Measurements from ENCODE around the gene KIZ.

KIZ gene

DNA sequence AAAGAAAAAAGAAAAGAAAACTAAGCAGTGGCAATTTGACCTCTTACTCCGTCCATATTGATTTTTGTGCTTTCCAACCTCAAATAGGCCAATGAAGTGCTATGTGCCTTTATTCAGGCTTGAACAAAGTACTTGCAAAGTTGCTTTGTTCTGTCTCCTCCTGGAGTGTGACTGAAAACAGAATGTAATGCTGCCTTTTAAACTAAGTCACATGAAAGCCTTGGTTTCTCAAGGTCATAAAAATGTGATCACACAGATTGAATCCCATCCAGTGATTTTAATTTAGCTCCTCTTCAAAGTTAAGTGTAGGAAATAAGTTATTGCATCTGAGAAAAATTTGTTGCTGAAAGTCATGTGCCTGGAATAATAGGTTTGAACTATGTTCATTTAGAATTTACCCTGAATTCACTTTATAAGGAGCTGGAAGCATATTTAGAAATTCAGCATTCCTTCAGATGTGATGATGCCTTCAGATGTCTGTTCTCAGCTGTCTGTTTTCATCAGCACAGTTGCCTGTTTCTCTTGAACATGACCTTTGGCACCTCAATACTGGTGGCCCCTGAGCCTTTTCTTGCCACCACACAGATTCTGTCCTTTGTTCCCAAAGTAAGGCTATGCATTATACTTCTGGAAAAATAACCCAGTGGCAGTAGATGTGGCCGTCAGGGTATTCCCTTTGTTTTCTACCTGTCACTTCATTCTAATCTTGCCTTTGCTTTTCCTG lies 48.8 kb downstream of the KIZ start:
- in situ Hi-C loops (cut with MboI; ENCODE audit: low sequenced_read_pairs) = no loop called here

DNA sequence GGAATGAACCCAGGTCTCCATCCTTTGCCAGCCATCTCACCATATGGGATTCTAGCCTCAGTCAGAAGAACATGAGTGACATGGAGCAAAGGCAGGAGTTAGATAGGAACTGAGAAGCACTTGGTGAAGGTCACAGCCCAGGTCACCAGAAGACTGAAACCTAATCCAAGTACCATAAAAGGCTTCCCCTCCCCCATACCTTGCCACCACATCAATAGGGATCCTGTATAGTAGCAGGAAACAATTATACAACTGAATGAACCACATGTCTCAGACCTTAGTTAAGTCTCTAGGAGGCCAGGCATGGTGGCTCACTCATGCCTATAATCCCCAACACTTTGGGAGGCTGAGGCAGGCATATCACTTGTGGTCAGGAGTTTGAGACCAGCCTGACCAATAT lies 49.6 kb downstream of the KIZ start:
- in situ Hi-C loops (cut with MboI; ENCODE audit: low sequenced_read_pairs) = no loop called here

DNA sequence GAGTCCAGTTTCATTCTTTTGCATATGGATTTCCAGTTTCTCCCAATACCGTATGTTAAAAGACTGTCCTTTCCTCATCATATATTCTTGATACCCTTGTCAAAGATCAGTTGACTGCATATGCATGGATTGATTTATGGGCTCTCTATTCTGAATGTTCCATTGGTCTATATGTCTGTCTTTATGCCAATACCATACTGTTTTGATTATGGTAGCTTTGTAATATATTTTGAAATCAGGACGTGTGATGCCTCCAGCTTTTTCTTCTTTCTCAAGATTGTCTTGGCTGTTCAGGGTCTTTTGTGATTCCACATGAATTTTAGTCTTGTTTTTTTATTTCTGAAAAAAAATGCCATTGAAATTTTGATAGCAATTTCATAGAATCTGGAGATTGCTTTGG lies 51.9 kb downstream of the KIZ start:
- in situ Hi-C loops (cut with MboI; ENCODE audit: low sequenced_read_pairs) = no loop called here

- in situ Hi-C loops (cut with MboI; ENCODE audit: low sequenced_read_pairs) = no loop called here
These were observed 53.9 kb downstream of the KIZ start for GRCh38 chr20:21179757-21180156.

DNA sequence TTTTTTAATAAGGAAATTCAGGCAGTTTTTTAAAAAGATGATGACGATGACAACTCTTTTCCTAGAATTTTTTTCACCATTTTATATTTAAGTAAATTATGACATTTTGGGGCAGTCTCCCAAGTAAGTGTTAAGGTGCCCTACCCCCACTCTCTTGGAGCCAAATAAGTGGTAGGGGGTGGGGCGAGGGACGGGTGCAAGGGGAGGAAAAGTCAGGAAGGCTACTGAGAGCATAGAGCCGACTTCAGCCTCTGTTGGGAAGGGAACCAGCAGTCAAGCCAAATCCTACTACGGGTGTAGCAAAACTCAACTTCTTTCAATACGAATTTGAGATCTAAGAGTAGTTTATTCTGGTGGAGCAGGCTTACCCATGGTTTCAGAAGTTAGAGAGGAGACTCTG lies 54.4 kb downstream of the KIZ start:
- in situ Hi-C loops (cut with MboI; ENCODE audit: low sequenced_read_pairs) = no loop called here

GRCh38 chr20:21181028-21181427 lies 55.1 kb downstream of the KIZ start:
- in situ Hi-C loops (cut with MboI; ENCODE audit: low sequenced_read_pairs) = no loop called here

DNA sequence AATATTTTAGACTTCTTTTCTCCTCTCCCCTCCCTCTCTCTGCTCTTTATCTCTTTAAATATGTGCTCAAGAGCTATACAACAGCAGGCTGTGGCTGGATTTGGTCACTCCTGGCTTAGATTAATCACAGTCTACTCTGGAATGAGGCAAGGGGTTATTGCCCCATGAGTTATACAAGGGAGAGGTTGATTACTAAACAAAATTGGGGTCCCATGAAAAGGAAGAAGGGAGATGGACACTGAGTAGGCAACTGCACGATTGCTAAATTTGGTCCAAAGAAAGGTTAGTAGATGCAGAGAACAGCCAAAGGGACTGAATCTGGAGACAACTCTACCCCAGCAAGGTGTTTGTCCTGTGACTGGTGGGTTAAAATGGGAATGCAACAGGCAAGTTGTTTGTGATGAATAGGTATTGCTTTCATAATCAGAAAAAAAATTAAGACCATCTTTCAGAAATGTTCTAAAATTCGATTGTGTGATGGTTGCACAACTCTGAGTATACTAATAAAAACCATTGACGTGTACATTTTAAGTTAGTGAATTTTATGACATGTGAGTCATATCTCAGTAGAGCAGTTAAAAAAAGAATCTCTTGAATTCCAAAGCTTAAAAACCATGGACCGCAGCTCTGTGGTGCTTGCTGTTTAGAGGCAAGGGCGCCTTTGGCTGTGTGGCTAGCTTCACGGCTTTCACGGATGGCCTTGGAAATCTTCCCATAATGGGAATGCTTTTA lies 57.1 kb downstream of the KIZ start:
- in situ Hi-C loops (cut with MboI; ENCODE audit: low sequenced_read_pairs) = no loop called here

DNA sequence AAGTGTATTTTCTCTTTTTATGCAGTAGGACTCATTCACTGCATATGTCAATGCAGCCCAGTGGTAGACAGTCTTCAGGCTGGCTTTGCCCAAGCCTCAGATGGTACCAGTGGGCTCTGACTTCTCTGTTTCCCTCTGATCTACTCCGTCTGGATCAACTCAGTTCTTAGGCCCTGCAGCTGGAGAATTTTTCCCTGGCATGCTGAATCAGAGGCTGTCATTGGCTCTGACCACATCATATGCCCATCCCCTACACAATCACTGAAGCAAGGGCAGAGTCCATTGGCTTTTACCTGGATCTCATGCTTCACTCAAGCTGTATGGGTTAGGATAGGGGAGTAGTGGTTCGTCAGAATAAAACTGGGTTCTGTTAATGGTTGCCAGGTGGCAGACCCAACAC lies 57.8 kb downstream of the KIZ start:
- in situ Hi-C loops (cut with MboI; ENCODE audit: low sequenced_read_pairs) = no loop called here

- in situ Hi-C loops (cut with MboI; ENCODE audit: low sequenced_read_pairs) = no loop called here
These were observed 58.9 kb downstream of the KIZ start for GRCh38 chr20:21184819-21185218.

DNA sequence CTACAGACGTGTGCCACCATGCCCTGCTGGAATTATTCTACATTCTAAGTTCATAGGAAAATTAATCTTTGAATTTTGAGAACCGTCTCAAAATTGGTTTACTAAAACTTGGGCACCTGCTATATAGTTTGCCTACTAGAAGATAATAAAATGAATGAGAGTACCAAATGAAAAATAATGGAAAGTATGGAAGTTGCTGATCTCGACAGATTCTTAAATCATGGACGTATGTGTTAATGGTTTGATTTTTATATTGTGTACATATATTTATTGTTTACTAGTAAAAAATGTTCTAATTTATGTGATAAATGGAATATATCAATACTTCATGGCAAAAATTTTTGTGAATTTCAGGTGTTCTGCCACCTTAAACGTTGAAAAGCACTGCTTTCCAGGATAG lies 60.0 kb downstream of the KIZ start:
- in situ Hi-C loops (cut with MboI; ENCODE audit: low sequenced_read_pairs) = no loop called here

DNA sequence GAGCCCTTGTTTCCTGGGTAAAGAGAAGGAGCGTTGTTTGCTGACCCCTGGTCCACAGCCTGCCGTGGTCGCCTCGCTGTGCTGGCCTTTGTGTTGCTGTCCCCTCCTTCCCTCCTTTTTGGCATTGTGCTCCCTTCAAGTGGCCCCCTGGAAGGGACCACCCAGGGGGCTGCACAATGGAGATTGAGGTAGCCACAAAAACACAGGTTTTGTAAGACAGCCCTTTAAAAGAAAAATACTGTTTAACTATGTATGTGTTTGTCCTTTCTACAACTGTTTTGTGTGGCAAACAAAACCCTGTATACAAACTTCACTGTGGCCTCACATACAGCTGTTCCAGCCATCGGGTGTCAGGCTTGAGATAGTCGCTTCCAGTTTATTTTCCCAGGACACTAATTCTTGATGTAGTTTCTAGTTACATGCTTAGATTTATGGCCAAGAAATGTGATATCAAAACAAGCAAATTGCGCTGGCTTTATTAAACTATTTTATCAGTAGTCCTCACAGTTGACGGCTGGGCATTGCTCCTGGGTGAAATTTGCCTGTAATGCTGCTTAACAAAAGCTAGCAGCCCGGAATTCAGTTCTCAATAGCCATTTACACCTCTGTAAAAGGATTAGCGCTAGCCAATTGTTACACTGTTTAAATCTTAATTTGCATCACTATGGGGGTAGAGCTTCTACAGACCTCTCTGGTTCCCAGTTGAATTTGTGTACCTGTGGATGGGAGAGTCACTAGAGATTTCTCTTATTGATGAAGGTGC lies 64.1 kb downstream of the KIZ start:
- in situ Hi-C loops (cut with MboI; ENCODE audit: low sequenced_read_pairs) = no loop called here

- in situ Hi-C loops (cut with MboI; ENCODE audit: low sequenced_read_pairs) = no loop called here
These were observed 65.0 kb downstream of the KIZ start for GRCh38 chr20:21190869-21191268.

- in situ Hi-C loops (cut with MboI; ENCODE audit: low sequenced_read_pairs) = no loop called here
These were observed 66.0 kb downstream of the KIZ start for GRCh38 chr20:21191839-21192238.

GRCh38 chr20:21202259-21202658 lies 76.4 kb downstream of the KIZ start:
- in situ Hi-C loops (cut with MboI; ENCODE audit: low sequenced_read_pairs) = no loop called here

DNA sequence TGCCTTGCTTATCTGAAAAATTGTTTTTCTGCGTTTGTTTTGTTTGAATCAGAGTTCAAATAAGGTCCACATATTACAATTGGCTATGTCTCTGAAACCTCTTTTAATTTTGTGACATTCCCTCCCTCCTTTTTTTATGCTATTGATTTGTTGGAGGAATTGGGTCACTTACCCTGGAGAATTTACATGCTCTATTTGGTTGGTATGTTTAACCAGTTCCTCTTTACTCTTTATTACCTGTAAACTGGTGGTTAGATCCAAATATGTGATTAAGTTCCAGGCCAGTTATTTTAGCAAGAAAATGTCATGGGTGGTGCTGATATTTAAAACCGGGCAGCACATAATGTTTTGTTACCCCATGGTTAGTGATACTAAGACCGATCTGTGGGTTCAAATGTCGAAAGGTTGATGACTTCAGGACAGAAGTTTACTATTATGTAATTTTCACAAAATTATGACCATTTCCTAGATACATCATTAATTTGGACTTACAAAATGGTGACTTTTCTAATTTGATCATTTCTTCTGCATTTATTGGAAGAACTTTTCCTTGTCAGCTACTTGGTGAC lies 77.3 kb downstream of the KIZ start:
- in situ Hi-C loops (cut with MboI; ENCODE audit: low sequenced_read_pairs) = no loop called here

DNA sequence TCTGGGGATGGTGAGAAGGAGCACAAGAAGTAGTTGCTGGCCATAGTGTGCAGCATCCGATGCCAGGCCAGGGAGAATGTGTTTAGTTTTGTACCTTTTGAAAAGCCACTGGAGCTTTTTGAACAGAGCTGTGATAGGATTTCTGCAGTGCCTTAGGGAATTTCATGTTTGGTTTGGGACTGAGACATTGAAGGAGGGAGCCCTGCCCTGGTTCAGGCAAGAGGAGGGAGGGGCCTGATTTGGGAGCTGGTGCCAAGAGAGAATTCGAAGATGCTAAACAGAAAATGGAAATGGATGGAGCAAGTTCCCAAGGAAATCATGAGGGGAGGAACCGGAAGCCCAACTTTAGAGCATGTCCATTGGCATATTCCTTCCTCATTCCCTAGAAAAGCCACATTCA lies 80.7 kb downstream of the KIZ start:
- in situ Hi-C loops (cut with MboI; ENCODE audit: low sequenced_read_pairs) = no loop called here

DNA sequence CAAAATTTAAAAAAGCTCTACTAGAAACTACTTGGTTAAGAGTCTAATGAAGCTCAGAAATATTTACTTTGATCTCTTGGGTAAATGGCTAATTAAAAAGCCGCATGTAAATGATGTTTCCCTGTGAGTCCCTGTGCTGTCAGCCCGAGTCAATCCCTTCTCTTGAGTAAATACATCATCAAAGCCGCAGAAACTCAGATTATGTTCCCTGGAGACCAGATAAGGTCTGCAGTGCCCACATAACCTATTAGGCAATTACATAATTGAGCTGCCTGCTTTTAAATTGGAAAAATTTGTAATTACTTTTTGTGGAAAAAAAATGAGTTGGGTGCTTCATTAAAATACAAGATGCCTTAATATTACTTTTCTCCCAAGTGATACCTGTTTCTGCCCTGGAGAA lies 83.1 kb downstream of the KIZ start:
- in situ Hi-C loops (cut with MboI; ENCODE audit: low sequenced_read_pairs) = no loop called here

GRCh38 chr20:21209668-21210067 lies 83.8 kb downstream of the KIZ start:
- in situ Hi-C loops (cut with MboI; ENCODE audit: low sequenced_read_pairs) = no loop called here

GRCh38 chr20:21213691-21214090 lies 87.8 kb downstream of the KIZ start:
- in situ Hi-C loops (cut with MboI; ENCODE audit: low sequenced_read_pairs) = no loop called here

DNA sequence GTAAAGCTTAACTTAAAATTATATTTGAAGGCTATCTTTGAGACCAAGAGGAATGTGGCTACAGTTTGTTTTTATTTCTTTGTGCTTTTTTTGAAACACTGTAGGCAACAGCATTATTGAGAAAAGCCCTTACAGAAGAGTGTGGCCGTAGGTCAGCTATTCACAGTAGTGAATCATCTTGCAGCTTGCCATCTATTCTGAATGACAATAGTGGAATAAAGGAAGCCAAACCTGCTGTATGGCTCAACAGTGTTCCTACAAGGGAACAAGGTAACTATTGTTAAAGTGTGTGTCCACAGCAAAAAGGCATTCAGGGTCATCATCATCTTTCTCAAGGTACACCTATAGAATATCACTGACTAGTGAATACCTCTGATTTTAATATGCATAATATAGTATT lies 88.5 kb downstream of the KIZ start:
- in situ Hi-C loops (cut with MboI; ENCODE audit: low sequenced_read_pairs) = no loop called here

DNA sequence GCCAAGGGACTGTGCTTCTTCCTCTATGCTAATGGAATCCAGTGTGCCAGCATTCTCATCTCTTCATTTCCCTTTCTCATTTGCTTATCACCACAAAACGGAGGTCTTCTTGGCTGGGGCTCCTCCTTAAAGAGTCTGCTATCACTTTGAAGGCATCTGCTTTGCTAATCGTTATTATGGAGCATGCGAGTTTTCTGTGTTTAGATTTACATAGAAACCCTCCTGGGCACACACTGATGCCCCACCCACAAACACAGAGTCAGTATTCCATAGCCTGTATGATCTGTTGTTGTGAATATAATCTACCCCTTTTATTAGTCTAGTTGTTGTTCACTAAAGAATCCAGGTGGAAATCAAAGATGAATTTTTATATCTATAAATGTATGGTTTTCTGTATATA lies 93.8 kb downstream of the KIZ start:
- in situ Hi-C loops (cut with MboI; ENCODE audit: low sequenced_read_pairs) = no loop called here

DNA sequence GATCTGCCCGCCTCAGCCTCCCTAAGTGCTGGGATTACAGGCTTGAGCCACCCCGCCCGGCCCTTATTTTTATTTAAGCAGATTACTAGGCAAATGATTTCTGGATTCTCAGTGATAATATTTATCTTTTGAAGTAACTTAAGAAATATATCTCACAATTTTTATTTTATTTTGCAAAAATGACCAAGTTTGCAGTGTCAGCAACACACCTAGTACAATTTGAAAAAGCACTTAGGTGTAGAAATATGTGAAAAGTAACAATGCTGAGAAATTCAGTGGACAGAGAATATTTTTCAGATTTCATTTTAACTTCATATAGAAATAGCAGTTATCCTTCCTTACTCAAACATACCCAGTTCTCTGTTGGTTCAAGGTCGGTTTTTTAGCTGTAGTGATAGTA lies 98.3 kb downstream of the KIZ start:
- in situ Hi-C loops (cut with MboI; ENCODE audit: low sequenced_read_pairs) = no loop called here

Data from hTERT RPE-1 (cell line).